GM12891 (cell line): ENCODE data around the gene SGSH.

ENCODE experiments used
- DNase-seq: peaks from one replicate; pipeline ENCODE4 v3.0.0; 2011; ENCODE audit warnings: low spot score; ENCODE audit not compliant: insufficient read length
- FAIRE-seq: peaks from 2 replicates; lab custom pipeline; 2011; peaks lifted over from hg19 to GRCh38; lab: Jason Lieb, UNC
- PAX5 ChIP-seq: IDR thresholded peaks from 2 replicates; pipeline ENCODE4 v1.6.1; 2011; ENCODE audit warnings: low read length, moderate library complexity, mild to moderate bottlenecking; ENCODE audit not compliant: insufficient read depth, severe bottlenecking
- POLR2A ChIP-seq: IDR thresholded peaks from 2 replicates; pipeline ENCODE4 v1.6.1; 2011; ENCODE audit warnings: low read depth, low read length, control low read depth
- POLR2AphosphoS5 ChIP-seq: IDR thresholded peaks from 2 replicates; pipeline ENCODE4 v1.6.1; 2011; ENCODE audit warnings: low read depth, low read length, control low read depth
- POU2F2 ChIP-seq: IDR thresholded peaks from 2 replicates; pipeline ENCODE4 v1.6.1; 2011; ENCODE audit warnings: low read depth, mild to moderate bottlenecking, control low read depth, low read length, moderate library complexity
- SPI1 ChIP-seq: IDR thresholded peaks from 2 replicates; pipeline ENCODE4 v1.6.1; 2011; ENCODE audit warnings: low read depth, low read length, control low read depth
- TAF1 ChIP-seq: IDR thresholded peaks from 2 replicates; pipeline ENCODE4 v1.6.1; 2011; ENCODE audit warnings: low read depth, low read length, control low read depth

The SGSH gene

DNA sequence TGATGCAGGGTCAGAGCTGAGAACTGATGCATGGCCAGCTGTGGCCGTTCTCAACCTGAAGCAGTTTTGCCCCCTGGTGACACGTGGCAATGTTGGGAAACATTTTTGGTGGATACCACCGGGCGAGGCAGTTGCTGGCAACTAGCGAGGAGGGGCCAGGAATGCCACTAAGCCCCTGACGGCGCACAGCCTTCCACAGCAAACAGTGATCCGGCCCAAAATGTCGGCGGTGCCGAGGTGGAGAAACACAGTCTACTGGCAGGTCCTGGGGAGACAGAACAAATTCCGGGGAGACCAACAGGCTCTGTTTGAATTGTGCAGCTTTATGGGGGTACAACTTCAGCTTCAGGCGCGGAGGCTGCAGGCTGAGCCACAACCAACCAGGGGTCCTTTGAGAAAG lies 8.3 kb upstream of the SGSH start:
- TF ChIP-seq POLR2AphosphoS5 (no peak), PAX5 (no peak), POLR2A (no peak), POU2F2 (no peak), TAF1 (no peak), SPI1 (no peak)
- DNase-seq (no peak), FAIRE-seq (no peak)

DNA sequence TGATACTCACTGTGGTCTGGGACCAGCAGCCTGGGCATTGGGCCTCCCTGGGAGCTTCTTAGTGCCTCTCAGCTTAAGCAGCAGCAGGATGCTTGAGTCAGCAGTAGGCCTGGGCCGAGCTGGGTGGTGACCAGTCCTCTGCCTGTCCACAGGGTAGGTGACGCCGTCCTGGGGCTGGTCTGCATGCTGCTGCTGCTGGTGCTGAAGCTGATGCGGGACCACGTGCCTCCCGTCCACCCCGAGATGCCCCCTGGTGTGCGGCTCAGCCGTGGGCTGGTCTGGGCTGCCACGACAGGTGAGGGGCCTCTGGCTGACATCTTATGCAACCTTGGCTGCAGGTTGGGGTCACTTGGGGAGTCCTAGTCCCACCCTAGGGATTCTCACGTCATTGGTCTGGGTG lies 7.5 kb upstream of the SGSH start:
- FAIRE-seq (no peak), DNase-seq (no peak)
- TF ChIP-seq TAF1 (no peak), SPI1 (no peak), PAX5 (no peak), POU2F2 (no peak), POLR2A (no peak), POLR2AphosphoS5 (no peak)

GRCh38 chr17:80227156-80227555 lies 7.0 kb upstream of the SGSH start:
- DNase-seq (no peak), FAIRE-seq (no peak)
- TF ChIP-seq TAF1 (no peak), POLR2AphosphoS5 (no peak)

DNA sequence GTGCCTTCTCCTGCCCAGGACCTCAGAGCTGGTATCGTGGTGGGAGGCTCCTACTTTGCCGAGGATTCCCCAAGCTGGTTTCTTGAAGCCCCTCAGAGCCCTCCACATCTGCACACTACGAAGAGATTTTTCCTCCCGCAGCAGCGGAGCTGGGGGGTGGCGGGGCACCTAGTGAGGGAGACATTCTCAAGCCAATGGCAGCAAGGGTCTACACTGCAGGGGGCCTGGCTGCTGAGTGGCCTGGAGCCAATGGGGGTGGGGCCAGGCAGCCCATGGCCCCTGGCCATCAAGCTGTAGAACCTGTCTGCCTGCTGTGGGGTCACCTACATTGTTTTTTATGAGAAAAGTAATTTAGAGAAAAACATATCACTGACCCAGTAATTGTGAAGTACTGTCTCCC lies 5.1 kb upstream of the SGSH start:
- no peak for FAIRE-seq
- no peak for TF ChIP-seq POLR2A
- no peak for TF ChIP-seq SPI1
- no peak for TF ChIP-seq POLR2AphosphoS5
- no peak for TF ChIP-seq PAX5
- no peak for TF ChIP-seq POU2F2
- TF ChIP-seq TAF1: no peak
- no peak for DNase-seq

GRCh38 chr17:80224683-80225082 lies 4.5 kb upstream of the SGSH start:
- FAIRE-seq (no peak), DNase-seq (no peak)
- TF ChIP-seq POU2F2: no peak
- TF ChIP-seq TAF1: no peak
- TF ChIP-seq SPI1: no peak
- no peak for TF ChIP-seq POLR2A

GRCh38 chr17:80223838-80224497 lies 3.8 kb upstream of the SGSH start:
- FAIRE-seq: peak; percentile 9
- DNase-seq: no peak
- TF ChIP-seq TAF1 (no peak), PAX5 (no peak), SPI1 (no peak), POU2F2 (no peak), POLR2AphosphoS5 (no peak), POLR2A (no peak)

GRCh38 chr17:80223142-80223815 lies 3.1 kb upstream of the SGSH start:
- FAIRE-seq (no peak), DNase-seq (no peak)
- TF ChIP-seq POLR2A: no peak
- TF ChIP-seq TAF1: no peak
- no peak for TF ChIP-seq POU2F2
- TF ChIP-seq SPI1: no peak

DNA sequence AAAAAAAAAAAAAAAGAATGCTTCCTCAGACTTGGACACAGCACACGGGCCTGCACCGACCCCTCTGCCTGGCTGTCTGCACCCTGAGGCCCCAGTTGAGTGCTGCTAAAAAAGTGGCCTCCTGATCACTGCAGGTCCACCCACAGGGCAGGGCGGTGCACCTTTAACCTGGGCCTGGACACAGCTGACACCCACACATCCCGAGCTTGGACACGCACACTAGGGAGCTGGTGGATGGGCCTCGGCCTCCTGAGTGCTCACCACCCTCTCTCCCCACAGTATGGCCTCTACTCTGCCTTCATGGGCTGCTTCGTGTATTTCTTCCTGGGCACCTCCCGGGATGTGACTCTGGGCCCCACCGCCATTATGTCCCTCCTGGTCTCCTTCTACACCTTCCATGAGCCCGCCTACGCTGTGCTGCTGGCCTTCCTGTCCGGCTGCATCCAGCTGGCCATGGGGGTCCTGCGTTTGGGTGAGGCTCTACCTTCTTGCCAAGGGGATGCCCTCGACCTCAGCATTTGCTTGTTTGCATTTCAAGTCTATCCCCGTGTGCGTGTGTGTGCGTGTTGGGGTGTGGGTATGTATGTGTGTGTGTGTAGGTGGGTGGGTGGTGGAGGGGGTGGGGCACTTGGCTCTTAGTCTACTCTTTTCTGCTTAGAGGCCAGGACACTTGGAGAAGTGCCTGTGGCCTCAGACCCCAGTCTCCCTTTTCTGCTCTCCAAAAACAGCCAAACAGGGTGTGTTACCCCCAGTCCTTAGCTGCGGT lies 2.4 kb upstream of the SGSH start:
- DNase-seq (no peak), FAIRE-seq (no peak)
- no peak for TF ChIP-seq POLR2AphosphoS5
- no peak for TF ChIP-seq POLR2A
- TF ChIP-seq TAF1: no peak
- no peak for TF ChIP-seq POU2F2
- no peak for TF ChIP-seq SPI1
- no peak for TF ChIP-seq PAX5

DNA sequence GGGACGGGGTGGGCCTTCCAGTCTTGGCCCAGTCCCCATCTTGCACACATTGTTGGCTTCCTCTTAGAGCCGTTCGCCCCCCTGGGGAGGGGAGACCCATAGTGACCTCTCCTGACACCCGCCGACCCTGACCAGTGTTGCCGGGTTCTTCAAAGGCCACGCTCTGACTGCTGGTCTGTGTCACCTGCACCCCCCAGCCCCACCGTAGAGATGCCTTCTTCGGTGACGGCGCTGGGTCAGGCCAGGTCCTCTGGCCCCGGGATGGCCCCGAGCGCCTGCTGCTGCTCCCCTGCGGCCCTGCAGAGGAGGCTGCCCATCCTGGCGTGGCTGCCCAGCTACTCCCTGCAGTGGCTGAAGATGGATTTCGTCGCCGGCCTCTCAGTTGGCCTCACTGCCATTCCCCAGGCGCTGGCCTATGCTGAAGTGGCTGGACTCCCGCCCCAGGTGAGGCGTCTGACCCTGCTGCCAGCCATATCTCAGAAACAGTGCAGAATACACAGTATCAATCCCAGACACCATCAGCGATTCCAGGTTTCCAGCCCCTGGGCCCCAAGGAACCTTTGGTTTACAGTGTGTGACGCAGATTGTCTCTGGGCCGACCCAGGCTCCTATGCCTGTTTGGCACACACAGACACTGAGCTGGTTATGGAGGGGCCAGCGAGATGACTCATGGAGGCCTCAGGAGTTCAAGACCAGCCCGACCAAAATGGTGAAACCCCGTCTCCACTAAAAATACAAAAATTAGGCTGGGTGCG lies 1.4 kb upstream of the SGSH start:
- TF ChIP-seq POLR2A: no peak
- no peak for TF ChIP-seq PAX5
- TF ChIP-seq POU2F2: no peak
- TF ChIP-seq TAF1: no peak
- no peak for TF ChIP-seq POLR2AphosphoS5
- no peak for TF ChIP-seq SPI1
- DNase-seq: no peak
- no peak for FAIRE-seq
